Loucy (cell line): ENCODE results near the gene IGFN1.

Source experiments
- H2AFZ ChIP-seq: fragments of 200-600 bp; sonication (generic); 2 replicates; pipeline ENCODE4 v1.6.0; 2016; ENCODE audit warnings: antibody characterized with exemption, mild to moderate bottlenecking, low read length, moderate library complexity
- H3F3A ChIP-seq: fragments of 200-600 bp; 2 replicates; pipeline ENCODE4 v1.6.0; 2016; ENCODE audit warnings: antibody characterized with exemption, low read depth, mild to moderate bottlenecking
- H3K27me3 ChIP-seq: fragments of 200-600 bp; sonication (generic); 2 replicates; pipeline ENCODE4 v1.6.1; 2014; ENCODE audit warnings: low read length, mild to moderate bottlenecking; ENCODE audit not compliant: insufficient read depth, poor library complexity, severe bottlenecking
- H3K36me3 ChIP-seq: fragments of 200-600 bp; sonication (generic); 2 replicates; pipeline ENCODE4 v1.6.1; 2016; ENCODE audit warnings: low read length; ENCODE audit not compliant: insufficient read depth
- H3K4me1 ChIP-seq: fragments of 200-600 bp; sonication (generic); 2 replicates; pipeline ENCODE4 v1.5.1; 2014; ENCODE audit warnings: low read length, mild to moderate bottlenecking; ENCODE audit not compliant: insufficient read depth, poor library complexity, severe bottlenecking
- H3K4me2 ChIP-seq: fragments of 200-600 bp; sonication (generic); 2 replicates; pipeline ENCODE4 v1.6.0; 2014; ENCODE audit warnings: antibody characterized with exemption, low read length, low read depth, mild to moderate bottlenecking; ENCODE audit not compliant: poor library complexity, severe bottlenecking
- H3K4me3 ChIP-seq: fragments of 200-600 bp; sonication (generic); 2 replicates; pipeline ENCODE4 v1.5.1; 2014; ENCODE audit warnings: low read length, mild to moderate bottlenecking, mixed read lengths; ENCODE audit not compliant: poor library complexity, severe bottlenecking
- H3K79me2 ChIP-seq: fragments of 200-600 bp; sonication (generic); 2 replicates; pipeline ENCODE4 v1.6.1; 2014; ENCODE audit warnings: low read length; ENCODE audit not compliant: insufficient read depth
- H3K9ac ChIP-seq: fragments of 200-600 bp; sonication (generic); 2 replicates; pipeline ENCODE4 v1.6.0; 2014; ENCODE audit warnings: mild to moderate bottlenecking, low read depth, low read length, moderate library complexity; ENCODE audit not compliant: poor library complexity, severe bottlenecking
- H3K9me2 ChIP-seq: fragments of 200-600 bp; sonication (generic); replicated peaks from 2 replicates; pipeline ENCODE4 v1.6.1; 2016; ENCODE audit warnings: low read depth, low read length, mixed read lengths
- H3K9me3 ChIP-seq: fragments of 200-600 bp; sonication (generic); 2 replicates; pipeline ENCODE4 v1.6.1; 2014; ENCODE audit warnings: mild to moderate bottlenecking, antibody characterized with exemption, low read length, low read depth; ENCODE audit not compliant: insufficient read depth
- H4K20me1 ChIP-seq: fragments of 200-600 bp; sonication (generic); 2 replicates; pipeline ENCODE4 v1.6.0; 2014; ENCODE audit warnings: antibody characterized with exemption, low read length, mild to moderate bottlenecking; ENCODE audit not compliant: insufficient read depth, poor library complexity, severe bottlenecking
- EZH2phosphoT487 ChIP-seq: fragments of 200-600 bp; IDR thresholded peaks from 2 replicates; pipeline ENCODE4 v1.6.1; 2018; ENCODE audit warnings: antibody characterized with exemption, mild to moderate bottlenecking, moderate library complexity, borderline replicate concordance
- TF ChIP-seq, protein P1 (sequence below): fragments of 200-600 bp; sonication (generic); conservative IDR thresholded peaks from 2 replicates; pipeline ENCODE4 v1.5.1; 2014; ENCODE audit warnings: mild to moderate bottlenecking, antibody characterized with exemption, low read length

Gene IGFN1

DNA sequence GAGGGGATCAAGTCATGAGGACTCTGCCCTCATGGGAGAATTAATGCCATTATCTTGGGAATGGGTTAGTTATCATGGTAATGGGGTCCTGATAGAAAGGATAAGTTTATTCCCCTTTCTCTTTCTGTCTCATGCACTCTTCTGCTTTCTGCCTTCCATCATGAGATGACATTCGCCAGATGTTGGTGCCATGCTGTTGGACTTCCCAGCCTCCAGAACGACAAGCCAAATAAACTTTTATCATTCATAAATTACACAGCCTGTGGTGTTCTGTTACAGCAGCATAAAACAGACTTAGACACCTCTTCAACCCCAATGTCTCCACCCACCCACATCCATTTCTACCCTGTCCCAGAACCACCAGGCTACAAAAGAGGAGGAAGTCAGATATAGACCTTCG, 11.9 kb upstream of the IGFN1 start:
- H3K4me3 ChIP-seq = no peak overlapping the region
- no peaks in the 10 kb centered on the region for H3K4me1 ChIP-seq
- TF ChIP-seq, protein P1, sequence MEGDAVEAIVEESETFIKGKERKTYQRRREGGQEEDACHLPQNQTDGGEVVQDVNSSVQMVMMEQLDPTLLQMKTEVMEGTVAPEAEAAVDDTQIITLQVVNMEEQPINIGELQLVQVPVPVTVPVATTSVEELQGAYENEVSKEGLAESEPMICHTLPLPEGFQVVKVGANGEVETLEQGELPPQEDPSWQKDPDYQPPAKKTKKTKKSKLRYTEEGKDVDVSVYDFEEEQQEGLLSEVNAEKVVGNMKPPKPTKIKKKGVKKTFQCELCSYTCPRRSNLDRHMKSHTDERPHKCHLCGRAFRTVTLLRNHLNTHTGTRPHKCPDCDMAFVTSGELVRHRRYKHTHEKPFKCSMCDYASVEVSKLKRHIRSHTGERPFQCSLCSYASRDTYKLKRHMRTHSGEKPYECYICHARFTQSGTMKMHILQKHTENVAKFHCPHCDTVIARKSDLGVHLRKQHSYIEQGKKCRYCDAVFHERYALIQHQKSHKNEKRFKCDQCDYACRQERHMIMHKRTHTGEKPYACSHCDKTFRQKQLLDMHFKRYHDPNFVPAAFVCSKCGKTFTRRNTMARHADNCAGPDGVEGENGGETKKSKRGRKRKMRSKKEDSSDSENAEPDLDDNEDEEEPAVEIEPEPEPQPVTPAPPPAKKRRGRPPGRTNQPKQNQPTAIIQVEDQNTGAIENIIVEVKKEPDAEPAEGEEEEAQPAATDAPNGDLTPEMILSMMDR = no peak
- TF ChIP-seq EZH2phosphoT487 = no peak
- no peaks in the 10 kb centered on the region for H3F3A ChIP-seq
- no peak overlapping the region for H2AFZ ChIP-seq
- H3K9ac ChIP-seq = no peak overlapping the region
- no peaks in the 10 kb centered on the region for H3K9me3 ChIP-seq
- H3K79me2 ChIP-seq = no peaks in the 10 kb centered on the region
- no peaks in the 10 kb centered on the region for H3K36me3 ChIP-seq
- H4K20me1 ChIP-seq = no peaks in the 10 kb centered on the region
- H3K4me2 ChIP-seq = no peak overlapping the region
- no peaks in the 10 kb centered on the region for H3K27me3 ChIP-seq
- H3K9me2 ChIP-seq = no peaks in the 10 kb centered on the region

GRCh38 chr1:201180141-201180540, 10.5 kb upstream of the IGFN1 start:
- Histone ChIP-seq H4K20me1 (no peaks in the 10 kb centered on the region), H2AFZ (peak overlapping the region; percentile 70)

DNA sequence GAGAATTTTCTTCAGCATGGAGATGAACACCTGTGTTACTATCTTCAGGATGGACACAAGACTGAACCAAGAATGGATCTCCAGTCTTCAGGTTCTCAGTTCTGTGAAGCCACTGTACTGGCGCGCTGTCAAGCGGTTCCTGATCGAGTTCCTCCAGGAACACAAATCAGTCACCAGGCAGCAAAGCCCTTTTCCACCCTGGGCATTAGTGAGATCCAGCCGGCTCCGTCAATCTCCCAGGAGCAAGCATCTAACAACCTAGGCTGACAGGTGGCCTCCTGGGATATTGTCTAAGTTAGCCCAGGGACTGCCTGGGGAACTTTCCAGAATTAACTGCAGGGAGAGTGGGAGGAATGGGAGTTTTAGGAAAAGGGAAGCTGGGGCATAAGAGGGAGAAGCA, 9.7 kb upstream of the IGFN1 start:
- Histone ChIP-seq H3K9me3 (no peaks in the 10 kb centered on the region), H3K4me3 (no peak overlapping the region), H3K79me2 (no peaks in the 10 kb centered on the region), H3K27me3 (no peaks in the 10 kb centered on the region), H3K36me3 (no peaks in the 10 kb centered on the region), H3F3A (no peaks in the 10 kb centered on the region), H2AFZ (peak overlapping the region; percentile 70; the same call in 1 of the 2 replicates), H3K9me2 (no peaks in the 10 kb centered on the region), H3K4me2 (no peak overlapping the region), H4K20me1 (no peaks in the 10 kb centered on the region), H3K4me1 (no peaks in the 10 kb centered on the region), H3K9ac (no peak overlapping the region)
- TF ChIP-seq, protein P1 = no peak
- TF ChIP-seq EZH2phosphoT487 = no peak

More at GRCh38 chr1:201180141-201180540, 10.5 kb upstream of the IGFN1 start:
- TF ChIP-seq, protein P1 = no peak
- no peak for TF ChIP-seq EZH2phosphoT487
- H3K79me2 ChIP-seq = no peaks in the 10 kb centered on the region
- no peaks in the 10 kb centered on the region for H3K36me3 ChIP-seq
- no peak overlapping the region for H3K9ac ChIP-seq
- H3K9me2 ChIP-seq = no peaks in the 10 kb centered on the region
- H3K4me1 ChIP-seq = no peaks in the 10 kb centered on the region
- H3K9me3 ChIP-seq = no peaks in the 10 kb centered on the region
- H3K27me3 ChIP-seq = no peaks in the 10 kb centered on the region
- H3F3A ChIP-seq = no peaks in the 10 kb centered on the region
- H3K4me3 ChIP-seq = no peak overlapping the region
- H3K4me2 ChIP-seq = no peak overlapping the region
